GM12873 (cell line): ENCODE results near the gene TBX19.

ENCODE experiments used
- CTCF ChIP-seq: IDR thresholded peaks from 2 replicates; pipeline ENCODE4 v1.5.1; 2012; ENCODE audit warnings: low read depth, mild to moderate bottlenecking, moderate library complexity, low read length, control low read depth; ENCODE audit not compliant: insufficient read depth; ENCODE audit errors: missing control alignments

TBX19 gene

GRCh38 chr1:168345939-168346338, 65.3 kb downstream of the TBX19 start:
- no peak for TF ChIP-seq CTCF

DNA sequence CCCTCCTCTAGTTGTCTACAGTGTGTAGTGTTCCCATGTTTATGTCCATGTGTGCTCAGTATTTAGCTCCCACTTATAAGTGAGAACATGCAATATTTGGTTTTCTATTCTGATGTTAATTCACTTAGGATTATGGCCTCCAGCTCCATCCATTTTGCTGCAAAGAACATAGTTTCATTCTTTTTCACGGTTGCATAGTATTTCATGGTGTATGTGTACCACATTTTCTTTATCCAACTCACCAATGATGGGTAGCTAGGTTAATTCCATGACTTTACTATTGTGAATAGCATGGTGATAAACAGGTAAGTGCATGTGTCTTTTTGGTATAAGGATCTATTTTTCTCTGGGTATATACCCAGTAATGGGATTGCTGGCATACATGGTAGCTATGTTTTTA, 67.0 kb downstream of the TBX19 start:
- TF ChIP-seq CTCF = no peak

- TF ChIP-seq CTCF = no peak
Observed at GRCh38 chr1:168348146-168348709, 67.6 kb downstream of the TBX19 start.

DNA sequence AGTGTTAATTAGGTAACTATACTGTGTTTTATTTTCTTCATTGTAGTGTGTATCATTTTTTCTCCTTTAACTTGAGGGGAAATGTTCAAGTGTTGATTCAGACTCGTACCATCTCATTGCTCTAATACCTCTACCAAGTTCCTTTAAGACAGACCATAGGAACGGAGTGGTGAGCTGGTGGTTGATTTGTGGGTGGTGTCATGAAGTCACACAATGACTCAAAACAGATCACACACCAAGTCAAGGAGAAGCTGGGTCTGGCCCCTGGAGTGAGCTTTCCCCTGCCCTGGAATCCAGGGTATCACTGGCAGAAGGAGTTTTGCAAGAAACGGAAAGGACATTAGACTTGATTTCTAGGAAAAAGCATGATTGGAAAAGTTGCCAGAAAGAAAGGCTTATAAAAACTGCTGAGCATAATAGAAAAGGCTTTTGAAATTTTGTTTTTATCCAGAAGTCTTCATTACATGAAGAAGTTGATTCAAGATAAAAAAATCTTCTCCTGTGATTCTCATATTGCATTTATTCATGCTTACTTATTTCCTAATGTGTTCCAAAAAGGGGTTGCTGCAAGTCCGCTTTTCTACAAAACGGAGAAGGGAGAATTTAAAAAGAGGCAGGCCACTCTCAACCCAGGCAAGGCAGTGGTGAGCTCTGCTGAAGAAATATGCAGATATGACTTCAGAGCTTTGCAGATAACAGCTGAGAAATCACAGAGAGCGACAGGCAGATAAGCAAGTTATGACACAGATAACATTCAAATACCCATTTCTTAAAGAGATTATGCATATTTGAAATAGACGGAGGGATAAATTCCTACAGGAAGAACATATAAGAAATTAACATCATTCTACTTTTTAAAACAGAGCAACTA, 79.7 kb downstream of the TBX19 start:
- TF ChIP-seq CTCF = no peak

GRCh38 chr1:168361252-168361651, 80.6 kb downstream of the TBX19 start:
- no peak for TF ChIP-seq CTCF

GRCh38 chr1:168362991-168363390, 82.3 kb downstream of the TBX19 start:
- no peak for TF ChIP-seq CTCF
